Measurements from ENCODE around the gene RHEX.
A peak's percentile ranks its signal among the peaks of the same experiment; 100 is the strongest.

The RHEX gene

GRCh38 chr1:206098242-206098919, 45.4 kb downstream of the RHEX start:
- DNase-seq = no peak

GRCh38 chr1:206100226-206100815, 47.3 kb downstream of the RHEX start:
- DNase-seq = no peak

GRCh38 chr1:206101351-206102045, 48.5 kb downstream of the RHEX start:
- DNase-seq = no peak

GRCh38 chr1:206102292-206102936, 49.4 kb downstream of the RHEX start:
- no peak for DNase-seq

GRCh38 chr1:206103979-206104378, 51.0 kb downstream of the RHEX start:
- no peak for DNase-seq

- no peak for DNase-seq
Observed at GRCh38 chr1:206105464-206105995, 52.6 kb downstream of the RHEX start.

GRCh38 chr1:206106328-206107167, 53.6 kb downstream of the RHEX start:
- peak; percentile 60 for DNase-seq

- no peak for DNase-seq
Observed at GRCh38 chr1:206107168-206107544, 54.2 kb downstream of the RHEX start.

GRCh38 chr1:206108635-206109034, 55.7 kb downstream of the RHEX start:
- DNase-seq = no peak

GRCh38 chr1:206109718-206110117, 56.7 kb downstream of the RHEX start:
- no peak for DNase-seq

- DNase-seq = no peak
Observed at GRCh38 chr1:206110161-206110560, 57.2 kb downstream of the RHEX start.

GRCh38 chr1:206110820-206111219, 57.8 kb downstream of the RHEX start:
- DNase-seq = no peak

GRCh38 chr1:206111271-206111927, 58.4 kb downstream of the RHEX start:
- no peak for DNase-seq

- no peak for DNase-seq
Observed at GRCh38 chr1:206112600-206113301, 59.8 kb downstream of the RHEX start.

GRCh38 chr1:206114692-206115640, 62.0 kb downstream of the RHEX start:
- no peak for DNase-seq

GRCh38 chr1:206115791-206116190, 62.8 kb downstream of the RHEX start:
- DNase-seq = no peak

- DNase-seq = no peak
Observed at GRCh38 chr1:206116191-206116872, 63.4 kb downstream of the RHEX start.

GRCh38 chr1:206116873-206117150, 63.8 kb downstream of the RHEX start:
- DNase-seq = no peak

GRCh38 chr1:206117151-206117948, 64.4 kb downstream of the RHEX start, which contains the start of gene AVPR1B:
AVPR1B (minus strand) TSS chr1:206117388; CDS start chr1:206116890, 498 bp downstream.
- peak; percentile 70 for DNase-seq

Data from NCI-H2171 (cell line).